Endothelial cell of umbilical vein (primary cell): Measurements from ENCODE around the gene IL6R. TPM values are rescaled to one million over a fixed set of nuclear protein-coding genes. Genes with fewer than 3 reads are reported as not detected.

Experiments used
- BruUV-seq: library from RNA; stranded (reverse); fragments of 400-500 nt; replicated peaks from 2 replicates; lab custom pipeline; 2021; lab: Mats Ljungman, UMichigan
- CTCF ChIA-PET: fragments of 300-600, 350-600 bp; sonication (Branson Sonifier 250); formaldehyde crosslinking; loops from one replicate; lab custom pipeline; 2021; ENCODE audit warnings: antibody characterized with exemption, inconsistent platforms; lab: Charles Lee
- POLR2A ChIA-PET: fragments of 300-600, 350-600 bp; sonication (Branson Sonifier 250); formaldehyde crosslinking; loops from one replicate; lab custom pipeline; 2021; ENCODE audit warnings: antibody characterized with exemption, inconsistent platforms; lab: Charles Lee
- DNase-seq: peaks from one replicate; pipeline ENCODE4 v3.0.0-alpha.2; 2011; ENCODE audit warnings: low read depth, low spot score
- FAIRE-seq: peaks from 2 replicates; lab custom pipeline; 2011; peaks lifted over from hg19 to GRCh38; lab: Jason Lieb, UNC
- H2AFZ ChIP-seq: 2 replicates; pipeline ENCODE4 v1.6.0; 2012; ENCODE audit warnings: low read depth, low read length, control low read depth, inconsistent platforms
- H3K27ac ChIP-seq: 2 replicates; pipeline ENCODE4 v1.5.1; 2011; ENCODE audit warnings: low read depth, mild to moderate bottlenecking, control low read depth, low read length, moderate library complexity; ENCODE audit not compliant: insufficient read depth
- H3K27me3 ChIP-seq, 2 experiments: 2 replicates each; pipeline versions ENCODE4 v1.6.0 to v1.6.1; 2011; ENCODE audit warnings: low read length in 2 of 2, mixed read lengths in 1 of 2; ENCODE audit not compliant: control insufficient read depth in 2 of 2, insufficient read depth in 2 of 2
- H3K36me3 ChIP-seq, 2 experiments: 2 replicates in 1 of 2; 3 replicates in 1 of 2; pipeline ENCODE4 v1.5.1; 2011; ENCODE audit warnings: low read length in 2 of 2, mild to moderate bottlenecking in 1 of 2, moderate library complexity in 1 of 2; ENCODE audit not compliant: control insufficient read depth in 2 of 2, insufficient read depth in 2 of 2; ENCODE audit errors: extremely low read depth in 1 of 2
- H3K4me1 ChIP-seq: 3 replicates; pipeline ENCODE4 v1.5.1; 2011; ENCODE audit warnings: mild to moderate bottlenecking, low read length; ENCODE audit not compliant: control insufficient read depth, insufficient read depth; ENCODE audit errors: extremely low read depth
- H3K4me2 ChIP-seq: 2 replicates; pipeline ENCODE4 v1.6.1; 2011; ENCODE audit warnings: low read length, control low read depth, mixed read lengths; ENCODE audit not compliant: insufficient read depth
- H3K4me3 ChIP-seq, 3 experiments: fragments of 200-600 bp in 1 of 3; sonication (generic), shearing (Covaris generic) in 1 of 3; replicated peaks in 1 of 3; 2 replicates each; pipeline ENCODE4 v1.5.1; 2011 to 2016; ENCODE audit warnings: control low read depth in 3 of 3, low read length in 3 of 3, mild to moderate bottlenecking in 2 of 3, inconsistent platforms in 1 of 3, low read depth in 1 of 3, moderate library complexity in 1 of 3; ENCODE audit not compliant: insufficient read depth in 1 of 3
- H3K79me2 ChIP-seq: 2 replicates; pipeline ENCODE4 v1.6.0; 2012; ENCODE audit warnings: low read length, inconsistent platforms; ENCODE audit not compliant: control insufficient read depth, insufficient read depth
- H3K9ac ChIP-seq: replicated peaks from 2 replicates; pipeline ENCODE3; 2011; ENCODE audit warnings: low read length, control low read depth; ENCODE audit not compliant: insufficient read depth; ENCODE audit errors: extremely low read depth
- H3K9me1 ChIP-seq: replicated peaks from 3 replicates; pipeline ENCODE4 v1.6.0; 2011; ENCODE audit warnings: mild to moderate bottlenecking, low read length; ENCODE audit not compliant: control insufficient read depth, insufficient read depth; ENCODE audit errors: extremely low read depth
- H3K9me3 ChIP-seq: replicated peaks from 2 replicates; pipeline ENCODE4 v1.5.1; 2012; ENCODE audit warnings: low read length, inconsistent platforms; ENCODE audit not compliant: control insufficient read depth, insufficient read depth
- H4K20me1 ChIP-seq: replicated peaks from 2 replicates; pipeline ENCODE3; 2011; ENCODE audit warnings: mild to moderate bottlenecking, low read length; ENCODE audit not compliant: control insufficient read depth, insufficient read depth; ENCODE audit errors: extremely low read depth
- EZH2 ChIP-seq: IDR thresholded peaks from 2 replicates; pipeline ENCODE4 v1.6.1; 2012; ENCODE audit warnings: borderline replicate concordance, low read depth, mild to moderate bottlenecking, moderate library complexity, low read length, inconsistent platforms; ENCODE audit not compliant: severe bottlenecking
- FOS ChIP-seq: IDR thresholded peaks from 2 replicates; pipeline ENCODE4 v1.6.1; 2011; ENCODE audit warnings: mild to moderate bottlenecking, low read length, moderate library complexity, borderline replicate concordance; ENCODE audit not compliant: insufficient read depth
- GATA2 ChIP-seq: IDR thresholded peaks from 2 replicates; pipeline ENCODE4 v1.7.0; 2011; ENCODE audit warnings: low read depth, mild to moderate bottlenecking, moderate library complexity, mixed read lengths, low read length; ENCODE audit not compliant: insufficient read length, insufficient read depth
- JUN ChIP-seq: IDR thresholded peaks from 2 replicates; pipeline ENCODE4 v1.6.1; 2011; ENCODE audit warnings: borderline replicate concordance, low read depth; ENCODE audit not compliant: insufficient read length, insufficient read depth
- MAX ChIP-seq: IDR thresholded peaks from 2 replicates; pipeline ENCODE4 v1.6.1; 2011; ENCODE audit not compliant: insufficient read depth, insufficient read length
- MYC ChIP-seq: IDR thresholded peaks from one replicate; pipeline ENCODE4 v1.6.1; 2011; ENCODE audit warnings: mild to moderate bottlenecking, low read depth, low read length
- POLR2A ChIP-seq: IDR thresholded peaks from 2 replicates; pipeline ENCODE4 v1.6.1; 2012; ENCODE audit warnings: low read depth, mild to moderate bottlenecking, control low read depth, low read length
- POLR2AphosphoS5 ChIP-seq: IDR thresholded peaks from 2 replicates; pipeline ENCODE4 v1.6.1; 2012; ENCODE audit warnings: low read depth, mild to moderate bottlenecking, control low read depth, low read length, moderate library complexity; ENCODE audit not compliant: insufficient read depth
- dilution Hi-C: fragments of 300-500 bp; cut with MboI; formaldehyde crosslinking; loops from one replicate; pipeline ENCODE4 v1.15.0; 2019; ENCODE audit warnings: low sequenced_read_pairs; ENCODE audit not compliant: extremely low pct_ligation_motif_present
- intact Hi-C: fragments of 100-400 bp; cut with micrococcal nuclease; formaldehyde crosslinking; loops from one replicate; pipeline ENCODE4 v1.10.0; 2022
- polyA plus RNA-seq, 4 experiments: library from polyadenylated mRNA; depleted of rRNA in 3 of 4; stranded (reverse) in 3 of 4; unstranded in 1 of 4; fragments of >200 nt; gene quantifications; 2 replicates each; pipeline versions ENCODE4 v1.2.1 to v1.2.3, GENCODE V29; 2011 to 2012; ENCODE audit warnings: missing spikeins in 1 of 4
- total RNA-seq: library from RNA; stranded (reverse); gene quantifications from 2 replicates; pipeline ENCODE4 v1.2.3, GENCODE V29; 2021
- TF ChIP-seq, protein P1 (sequence below), 2 donors: IDR thresholded peaks; 1 replicate in 1 of 2; 2 replicates in 1 of 2; pipeline ENCODE4 v1.5.1; 2011; ENCODE audit warnings: low read length in 2 of 2, mild to moderate bottlenecking in 2 of 2, moderate library complexity in 2 of 2, control low read depth in 1 of 2, inconsistent platforms in 1 of 2, low read depth in 1 of 2; ENCODE audit not compliant: insufficient read depth in 1 of 2; ENCODE audit errors: extremely low read depth in 1 of 2

The IL6R gene
- total and polyA plus RNA-seq, 2 donors (not counting 3 experiments of a cell fraction or from before 2014, with no cell fraction given): 4.8 to 5.1 TPM

GRCh38 chr1:154429841-154430611, 24.9 kb downstream of the IL6R start:
- Histone ChIP-seq H3K9ac (no peak overlapping the region), H2AFZ (no peak overlapping the region), H3K79me2 (no peaks in the 10 kb centered on the region), H3K4me3 (no peak overlapping the region), H3K9me1 (no peaks in the 10 kb centered on the region), H3K27ac (no peak overlapping the region), H3K4me1 (peaks cover 5% of the 10 kb centered on the region), H3K27me3 (no peaks in the 10 kb centered on the region), H3K36me3 (no peaks in the 10 kb centered on the region), H3K4me2 (no peak overlapping the region), H3K9me3 (no peaks in the 10 kb centered on the region), H4K20me1 (no peaks in the 10 kb centered on the region)
- dilution Hi-C loops: no loop called here
- FAIRE-seq (no peak), DNase-seq (no peak)
- CTCF ChIA-PET: interaction anchor here (0.7 to 1.8 kb wide), 5 partner anchors 9 to 117 kb away, joined by 3 to 4 read pairs (median 3); no protein-coding TSS in a partner anchor
- TF ChIP-seq GATA2 (no peak), MAX (no peak), JUN (no peak), POLR2AphosphoS5 (no peak), EZH2 (no peak), POLR2A (no peak), MYC (no peak), FOS (no peak)
- TF ChIP-seq, protein P1, sequence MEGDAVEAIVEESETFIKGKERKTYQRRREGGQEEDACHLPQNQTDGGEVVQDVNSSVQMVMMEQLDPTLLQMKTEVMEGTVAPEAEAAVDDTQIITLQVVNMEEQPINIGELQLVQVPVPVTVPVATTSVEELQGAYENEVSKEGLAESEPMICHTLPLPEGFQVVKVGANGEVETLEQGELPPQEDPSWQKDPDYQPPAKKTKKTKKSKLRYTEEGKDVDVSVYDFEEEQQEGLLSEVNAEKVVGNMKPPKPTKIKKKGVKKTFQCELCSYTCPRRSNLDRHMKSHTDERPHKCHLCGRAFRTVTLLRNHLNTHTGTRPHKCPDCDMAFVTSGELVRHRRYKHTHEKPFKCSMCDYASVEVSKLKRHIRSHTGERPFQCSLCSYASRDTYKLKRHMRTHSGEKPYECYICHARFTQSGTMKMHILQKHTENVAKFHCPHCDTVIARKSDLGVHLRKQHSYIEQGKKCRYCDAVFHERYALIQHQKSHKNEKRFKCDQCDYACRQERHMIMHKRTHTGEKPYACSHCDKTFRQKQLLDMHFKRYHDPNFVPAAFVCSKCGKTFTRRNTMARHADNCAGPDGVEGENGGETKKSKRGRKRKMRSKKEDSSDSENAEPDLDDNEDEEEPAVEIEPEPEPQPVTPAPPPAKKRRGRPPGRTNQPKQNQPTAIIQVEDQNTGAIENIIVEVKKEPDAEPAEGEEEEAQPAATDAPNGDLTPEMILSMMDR (IDR thresholded peaks at IDR 0.05; ENCODE audit: extremely low read depth in 1 of 2, insufficient read depth in 1 of 2, low read depth in 1 of 2, low read length in 2 of 2): no peak
- intact Hi-C loops: no loop called here
- POLR2A ChIA-PET: no interaction called here
- no TSS peak for BruUV-seq
